Effector memory CD4-positive, alpha-beta T cell (primary cell): ENCODE data around the gene FTSJ1.

ENCODE experiments used
- DNase-seq, 3 donors: peaks; one replicate each; pipeline ENCODE4 v3.0.0-alpha.2; 2020
- H3K27ac ChIP-seq: 2 replicates; pipeline ENCODE4 v1.7.0; 2013; ENCODE audit warnings: mild to moderate bottlenecking, low read length, moderate library complexity; ENCODE audit not compliant: insufficient read depth, poor library complexity, severe bottlenecking
- H3K27me3 ChIP-seq: replicated peaks from 2 replicates; pipeline ENCODE4 v1.7.0; 2013; ENCODE audit warnings: mild to moderate bottlenecking, low read length; ENCODE audit not compliant: insufficient read depth, control insufficient read depth, poor library complexity, severe bottlenecking
- H3K36me3 ChIP-seq: 2 replicates; pipeline ENCODE4 v1.7.0; 2013; ENCODE audit warnings: mild to moderate bottlenecking, low read length, moderate library complexity; ENCODE audit not compliant: control insufficient read depth, insufficient read depth
- H3K4me1 ChIP-seq: 2 replicates; pipeline ENCODE4 v1.7.0; 2013; ENCODE audit warnings: low read length, mild to moderate bottlenecking; ENCODE audit not compliant: control insufficient read depth, insufficient read depth, poor library complexity, severe bottlenecking
- H3K4me3 ChIP-seq: 2 replicates; pipeline ENCODE4 v1.7.0; 2013; ENCODE audit warnings: low read length, low read depth, mild to moderate bottlenecking; ENCODE audit not compliant: insufficient read depth, poor library complexity, severe bottlenecking
- H3K9me3 ChIP-seq: 2 replicates; pipeline ENCODE4 v1.7.0; 2013; ENCODE audit warnings: mild to moderate bottlenecking, low read length, moderate library complexity; ENCODE audit not compliant: control insufficient read depth

The FTSJ1 gene

DNA sequence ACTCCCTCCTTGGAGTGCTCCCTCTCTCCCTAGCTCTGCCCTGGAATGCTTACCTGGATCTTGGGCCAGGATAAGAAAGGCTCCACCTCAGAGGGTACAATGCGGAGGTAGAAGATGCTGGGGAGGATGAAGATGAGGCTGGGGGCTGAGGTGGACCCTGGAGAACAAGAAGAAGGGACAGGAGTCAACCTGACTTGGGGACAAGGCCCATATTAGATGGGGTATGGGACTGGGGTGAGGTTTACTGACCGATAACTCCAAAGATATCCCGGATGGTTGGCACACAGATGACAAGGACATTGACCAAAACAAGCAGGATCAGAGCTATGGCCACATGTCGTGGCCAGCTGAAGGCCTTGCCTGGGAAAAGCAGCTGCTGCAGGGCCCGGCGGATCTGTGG lies 16.5 kb upstream of the FTSJ1 start:
- no peak for DNase-seq
- no peaks in the 10 kb centered on the region for H3K4me1 ChIP-seq
- H3K27me3 ChIP-seq = no peaks in the 10 kb centered on the region
- H3K9me3 ChIP-seq = no peaks in the 10 kb centered on the region
- H3K4me3 ChIP-seq = no peak overlapping the region
- no peak overlapping the region for H3K27ac ChIP-seq
- H3K36me3 ChIP-seq = peaks cover 7% of the 10 kb centered on the region

DNA sequence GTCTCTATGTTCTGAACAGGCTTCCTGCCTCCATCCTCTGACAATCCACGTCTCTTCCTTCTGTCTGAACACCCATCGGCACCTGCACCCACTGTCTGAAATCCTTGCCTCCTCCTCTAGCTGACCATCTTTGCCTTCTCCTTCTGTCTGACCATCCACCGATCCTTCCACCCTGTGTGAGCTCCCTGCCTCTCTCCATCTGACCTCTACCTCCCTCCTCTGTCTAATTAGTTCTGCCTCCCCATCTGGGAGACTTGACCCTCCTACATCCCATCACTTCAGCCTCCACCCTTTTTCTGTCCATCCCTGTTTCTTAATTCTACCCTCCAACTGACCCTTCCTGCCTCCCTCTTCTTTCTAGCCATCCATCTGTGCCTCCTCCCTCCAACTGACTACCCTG lies 16.0 kb upstream of the FTSJ1 start:
- Histone ChIP-seq H3K4me1 (no peaks in the 10 kb centered on the region), H3K4me3 (no peak overlapping the region), H3K27me3 (no peaks in the 10 kb centered on the region), H3K9me3 (no peaks in the 10 kb centered on the region), H3K36me3 (peaks cover 7% of the 10 kb centered on the region), H3K27ac (no peak overlapping the region)
- no peak for DNase-seq

DNA sequence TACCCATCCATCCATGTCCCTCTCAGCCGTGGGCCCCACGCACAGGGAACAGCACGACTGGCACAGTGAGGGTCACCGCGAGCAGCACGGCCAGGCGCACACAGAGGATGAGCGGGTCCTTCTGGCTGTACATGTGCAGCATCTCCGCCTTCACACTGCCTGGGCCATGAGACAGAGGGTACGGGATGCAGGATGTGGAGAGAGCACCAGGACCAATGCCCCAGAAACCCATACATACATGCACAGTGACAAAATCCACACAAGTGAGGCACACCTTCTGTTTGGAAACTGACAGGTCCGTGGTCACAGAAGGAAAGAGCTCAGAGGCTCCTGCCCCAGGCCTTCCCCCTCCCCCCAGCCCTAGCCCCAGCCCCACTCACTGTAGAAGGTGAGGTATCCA lies 15.4 kb upstream of the FTSJ1 start:
- no peaks in the 10 kb centered on the region for H3K27me3 ChIP-seq
- H3K4me3 ChIP-seq = no peak overlapping the region
- peaks cover 7% of the 10 kb centered on the region for H3K36me3 ChIP-seq
- H3K27ac ChIP-seq = no peak overlapping the region
- no peaks in the 10 kb centered on the region for H3K4me1 ChIP-seq
- no peaks in the 10 kb centered on the region for H3K9me3 ChIP-seq
- DNase-seq = no peak

DNA sequence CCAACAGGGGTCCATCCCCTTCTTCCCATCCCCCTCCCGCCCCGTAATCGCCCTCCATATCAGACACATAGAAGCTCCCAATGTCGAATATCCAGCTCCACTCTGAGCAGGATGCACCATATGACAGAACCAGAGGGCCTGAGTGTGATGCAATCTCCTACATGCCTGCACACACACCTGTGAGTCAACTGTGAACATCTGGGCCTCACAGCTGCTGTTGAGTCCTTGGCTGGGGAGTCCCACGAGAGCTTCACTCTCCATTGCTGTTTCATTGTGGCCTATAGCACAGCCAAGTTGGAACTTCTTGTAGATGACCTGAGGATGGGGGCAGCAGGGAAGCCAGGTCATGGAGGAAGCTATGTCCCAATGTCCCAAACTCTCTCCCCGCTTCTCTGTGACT lies 14.2 kb upstream of the FTSJ1 start:
- Histone ChIP-seq H3K4me1 (no peaks in the 10 kb centered on the region), H3K36me3 (peaks cover 7% of the 10 kb centered on the region), H3K4me3 (no peak overlapping the region), H3K9me3 (no peaks in the 10 kb centered on the region), H3K27me3 (no peaks in the 10 kb centered on the region), H3K27ac (no peak overlapping the region)
- DNase-seq = no peak

DNA sequence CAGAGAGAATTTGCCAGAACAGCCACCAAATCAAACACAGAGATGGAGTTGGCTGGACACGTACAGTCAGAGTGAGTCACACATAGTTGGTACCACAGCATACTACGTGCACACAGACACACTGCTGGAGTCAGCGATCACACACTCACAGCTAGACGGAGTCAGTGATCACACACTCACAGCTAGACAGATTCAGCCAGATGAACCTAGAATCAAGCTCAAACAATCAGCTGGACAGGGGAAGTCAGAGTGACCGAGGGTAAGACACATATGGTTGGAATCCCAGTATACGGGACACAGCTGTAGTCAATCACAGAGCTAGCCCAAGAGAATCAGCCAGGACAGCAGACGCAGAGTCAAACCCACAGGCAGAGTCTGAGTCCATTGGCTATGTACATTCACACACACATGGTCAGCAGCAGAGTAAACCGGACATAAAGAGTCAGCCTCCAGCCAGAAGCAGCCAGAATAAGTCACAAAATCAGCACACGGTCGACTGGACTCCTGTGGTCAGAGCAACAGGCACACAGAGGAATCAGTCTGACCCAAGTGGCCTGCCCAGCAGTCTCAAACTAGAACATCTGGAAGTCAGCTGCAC lies 10.6 kb upstream of the FTSJ1 start:
- H3K9me3 ChIP-seq = no peaks in the 10 kb centered on the region
- H3K4me1 ChIP-seq = peaks cover 4% of the 10 kb centered on the region
- no peak overlapping the region for H3K4me3 ChIP-seq
- no peak for DNase-seq
- peaks cover 7% of the 10 kb centered on the region for H3K36me3 ChIP-seq
- H3K27me3 ChIP-seq = no peaks in the 10 kb centered on the region
- H3K27ac ChIP-seq = no peak overlapping the region

DNA sequence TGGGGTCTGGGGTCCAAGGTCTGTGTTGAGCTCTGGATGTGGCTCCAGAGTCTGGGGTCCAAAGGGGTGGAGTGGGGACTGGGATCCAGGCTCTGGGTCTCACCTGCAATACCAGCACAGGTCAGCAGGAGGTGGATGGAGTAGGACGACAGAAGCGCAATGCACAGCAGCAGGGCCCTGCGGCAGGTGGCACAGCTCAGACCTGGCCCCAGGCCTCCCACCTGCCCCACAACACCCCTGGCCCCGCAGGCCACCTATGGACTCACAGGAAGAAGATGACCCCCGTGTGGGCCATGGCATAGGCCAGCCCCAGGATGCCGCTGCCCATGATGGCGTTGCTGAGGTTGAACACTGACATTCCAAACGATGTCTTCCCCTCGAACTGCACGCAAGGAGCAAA lies 9.3 kb upstream of the FTSJ1 start:
- H3K9me3 ChIP-seq = no peaks in the 10 kb centered on the region
- H3K27ac ChIP-seq = no peak overlapping the region
- no peaks in the 10 kb centered on the region for H3K36me3 ChIP-seq
- DNase-seq = no peak
- H3K4me3 ChIP-seq = no peak overlapping the region
- peaks cover 4% of the 10 kb centered on the region for H3K4me1 ChIP-seq
- no peaks in the 10 kb centered on the region for H3K27me3 ChIP-seq

DNA sequence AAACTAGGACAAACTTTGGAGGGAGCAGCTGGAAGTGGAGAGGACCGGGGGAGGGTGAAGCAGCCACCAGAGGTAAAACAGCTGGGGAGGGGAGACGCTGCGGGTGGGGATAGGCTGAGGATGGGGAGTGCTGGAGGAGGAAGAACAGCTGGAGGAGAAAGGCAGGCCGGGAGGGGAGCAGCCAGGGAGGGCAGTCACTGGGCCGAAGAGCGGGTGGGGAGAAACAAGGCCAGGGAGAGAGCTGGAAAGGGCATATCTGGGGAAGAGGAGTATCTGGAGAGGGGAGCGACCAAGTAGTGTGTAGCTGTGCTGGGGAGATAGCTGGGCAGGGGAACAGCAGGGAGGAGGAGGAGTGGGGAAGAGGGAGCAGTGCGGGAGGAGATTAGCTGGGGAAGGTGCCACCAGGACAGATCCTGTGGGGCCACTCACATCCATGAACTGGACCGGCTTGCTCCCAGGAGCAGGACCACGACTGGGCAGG lies 8.7 kb upstream of the FTSJ1 start:
- Histone ChIP-seq H3K27me3 (no peaks in the 10 kb centered on the region), H3K9me3 (no peaks in the 10 kb centered on the region), H3K36me3 (no peaks in the 10 kb centered on the region), H3K27ac (no peak overlapping the region), H3K4me1 (peaks cover 4% of the 10 kb centered on the region), H3K4me3 (no peak overlapping the region)
- DNase-seq = no peak

DNA sequence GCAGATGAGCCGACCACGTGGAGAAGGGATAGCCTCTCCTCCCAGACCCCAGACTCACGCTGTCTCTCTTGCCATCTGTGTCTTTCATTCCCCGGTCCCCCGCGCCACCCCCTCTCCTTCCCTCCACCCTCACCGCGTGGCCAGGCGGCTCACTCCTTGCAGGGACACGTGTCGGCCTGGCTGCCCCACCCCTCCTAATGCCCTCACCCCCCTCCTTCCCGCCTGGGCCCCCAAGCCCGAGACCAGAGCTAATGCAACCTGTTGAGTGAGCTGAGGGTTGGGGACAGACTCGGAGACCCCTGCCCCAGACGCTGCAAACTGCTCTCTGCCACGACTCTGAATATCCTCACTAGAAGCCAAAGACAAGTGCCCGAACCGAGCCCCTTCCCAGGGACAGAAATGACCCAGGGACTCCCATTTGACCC lies 7.7 kb upstream of the FTSJ1 start:
- peak overlapping the region; percentile 49 for H3K4me3 ChIP-seq
- H3K27me3 ChIP-seq = no peaks in the 10 kb centered on the region
- DNase-seq = peak in 1 of 3 donors; percentile 14
- peaks cover 4% of the 10 kb centered on the region for H3K4me1 ChIP-seq
- no peaks in the 10 kb centered on the region for H3K36me3 ChIP-seq
- no peaks in the 10 kb centered on the region for H3K9me3 ChIP-seq
- H3K27ac ChIP-seq = peak overlapping the region; percentile 41

DNA sequence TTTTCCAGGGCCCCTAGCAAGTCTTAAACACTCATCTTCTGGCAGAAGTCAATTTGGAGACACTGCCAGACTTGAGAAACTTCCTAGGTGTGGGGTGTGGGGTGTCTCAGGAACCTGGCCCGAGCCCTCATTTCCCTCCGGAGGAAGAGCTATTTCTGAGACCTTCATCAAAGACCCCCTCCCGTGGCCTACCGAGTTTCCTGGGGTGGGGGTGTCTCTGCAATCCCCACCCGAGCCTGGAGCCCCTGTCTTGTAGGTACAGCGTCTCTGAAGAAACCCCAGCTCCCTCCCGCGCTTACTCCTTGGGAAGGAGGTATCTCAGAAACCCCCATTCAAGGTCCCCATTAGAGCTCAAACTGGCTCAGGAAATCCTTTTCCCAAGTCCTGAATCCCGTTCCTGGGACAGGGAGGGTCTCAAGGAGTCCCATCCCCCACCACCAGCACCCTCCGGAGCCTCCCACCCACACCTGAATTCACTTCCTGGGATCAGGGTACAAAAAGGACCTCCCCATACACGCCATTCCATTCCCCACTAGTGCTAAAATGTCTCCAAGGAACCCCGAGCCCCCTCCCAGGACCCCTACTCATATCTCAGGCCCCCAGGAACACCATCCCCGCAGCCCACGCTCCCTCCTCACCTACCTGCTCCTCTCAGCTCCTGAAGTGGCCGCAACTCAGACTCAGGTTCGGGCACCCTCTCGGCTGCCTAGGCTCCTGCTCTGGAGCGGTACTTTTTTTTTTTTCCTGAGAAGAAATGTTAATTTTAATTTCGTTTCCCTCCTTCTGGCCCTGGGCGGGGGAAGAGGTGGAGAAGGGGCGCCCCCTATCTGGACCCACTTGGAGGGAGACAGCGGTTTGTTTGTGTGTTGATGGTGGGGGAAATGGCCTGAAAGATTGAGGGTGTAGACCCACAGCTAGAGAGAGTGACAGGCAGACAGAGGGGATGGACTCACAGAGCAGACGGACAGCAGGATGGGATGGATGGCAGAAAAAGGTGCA lies 7.0 kb upstream of the FTSJ1 start:
- no peaks in the 10 kb centered on the region for H3K9me3 ChIP-seq
- H3K36me3 ChIP-seq = no peaks in the 10 kb centered on the region
- H3K27ac ChIP-seq = peak overlapping the region; percentile 41
- no peaks in the 10 kb centered on the region for H3K27me3 ChIP-seq
- peaks cover 4% of the 10 kb centered on the region for H3K4me1 ChIP-seq
- DNase-seq = peak in 2 of 3 donors; percentile 10 to 15
- H3K4me3 ChIP-seq = peak overlapping the region; percentile 49
